GM13977 (cell line): ENCODE results near the gene CEP41.

Experiments used
- DNase-seq: peaks from one replicate; pipeline ENCODE4 v3.0.0; 2012; ENCODE audit warnings: low spot score
- in situ Hi-C: fragments of 300-500 bp; cut with MboI; formaldehyde crosslinking; loops from one replicate; pipeline ENCODE4 v1.12.0; 2022; ENCODE audit warnings: low sequenced_read_pairs, low pct_unique_long_range_greater_than_20kb, mixed read lengths, inconsistent platforms; ENCODE audit not compliant: unreplicated experiment
- TF ChIP-seq, protein P1 (sequence below): IDR thresholded peaks from 2 replicates; pipeline ENCODE4 v1.5.1; 2012; ENCODE audit warnings: mild to moderate bottlenecking, control low read depth; ENCODE audit not compliant: insufficient read depth; ENCODE audit errors: extremely low read depth, missing control alignments

CEP41 gene

DNA sequence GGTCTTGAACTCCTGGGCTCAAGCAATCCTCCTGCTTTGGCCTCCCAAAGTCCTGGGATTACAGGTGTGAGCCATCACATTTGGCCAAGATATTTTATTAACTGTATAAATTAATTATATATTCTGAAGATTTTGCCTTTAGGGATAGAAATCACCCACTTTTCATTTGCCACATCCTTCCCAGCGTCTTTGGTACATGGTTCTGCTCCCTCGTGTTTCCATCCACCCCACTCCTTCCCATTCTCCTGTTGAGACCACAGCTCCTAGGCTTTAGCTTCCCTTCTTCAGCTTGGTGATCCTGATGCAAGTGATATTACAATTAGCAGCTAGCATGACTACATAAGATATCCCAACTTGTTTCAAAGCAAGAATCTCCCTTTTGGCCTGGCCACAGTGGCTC lies 52.1 kb downstream of the CEP41 start:
- in situ Hi-C loops = no loop called here

DNA sequence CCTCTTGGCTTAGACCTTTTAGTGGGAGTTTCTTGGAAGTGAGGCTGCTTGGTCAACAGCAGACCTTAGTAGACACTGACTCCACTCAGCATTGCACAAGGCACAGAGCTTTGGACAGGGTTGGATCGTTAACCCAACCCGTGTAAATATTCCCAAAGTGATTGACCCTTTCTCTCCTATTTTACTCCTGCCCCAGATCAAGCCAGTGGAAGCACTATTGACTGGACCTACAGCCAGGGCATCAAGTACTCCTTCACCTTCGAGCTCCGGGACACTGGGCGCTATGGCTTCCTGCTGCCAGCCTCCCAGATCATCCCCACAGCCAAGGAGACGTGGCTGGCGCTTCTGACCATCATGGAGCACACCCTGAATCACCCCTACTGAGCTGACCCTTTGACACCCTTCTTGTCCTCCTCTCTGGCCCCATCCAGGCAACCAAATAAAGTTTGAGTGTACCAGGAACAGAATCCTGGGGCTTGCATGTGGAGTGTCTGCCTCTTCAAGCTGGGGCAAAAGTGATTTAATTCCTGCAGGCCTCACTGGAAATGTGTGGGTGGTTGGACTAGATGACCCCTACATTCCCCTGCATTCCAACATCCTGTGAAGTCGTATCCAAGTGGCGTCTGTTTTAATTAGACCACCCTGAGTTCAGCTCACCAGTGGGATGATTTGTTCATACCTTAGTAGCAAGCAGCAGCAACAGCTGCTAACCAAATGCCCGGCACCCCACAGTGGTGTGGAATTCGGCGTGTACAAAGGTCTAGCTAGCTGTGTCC lies 53.0 kb downstream of the CEP41 start:
- no peak for DNase-seq
- TF ChIP-seq, protein P1, sequence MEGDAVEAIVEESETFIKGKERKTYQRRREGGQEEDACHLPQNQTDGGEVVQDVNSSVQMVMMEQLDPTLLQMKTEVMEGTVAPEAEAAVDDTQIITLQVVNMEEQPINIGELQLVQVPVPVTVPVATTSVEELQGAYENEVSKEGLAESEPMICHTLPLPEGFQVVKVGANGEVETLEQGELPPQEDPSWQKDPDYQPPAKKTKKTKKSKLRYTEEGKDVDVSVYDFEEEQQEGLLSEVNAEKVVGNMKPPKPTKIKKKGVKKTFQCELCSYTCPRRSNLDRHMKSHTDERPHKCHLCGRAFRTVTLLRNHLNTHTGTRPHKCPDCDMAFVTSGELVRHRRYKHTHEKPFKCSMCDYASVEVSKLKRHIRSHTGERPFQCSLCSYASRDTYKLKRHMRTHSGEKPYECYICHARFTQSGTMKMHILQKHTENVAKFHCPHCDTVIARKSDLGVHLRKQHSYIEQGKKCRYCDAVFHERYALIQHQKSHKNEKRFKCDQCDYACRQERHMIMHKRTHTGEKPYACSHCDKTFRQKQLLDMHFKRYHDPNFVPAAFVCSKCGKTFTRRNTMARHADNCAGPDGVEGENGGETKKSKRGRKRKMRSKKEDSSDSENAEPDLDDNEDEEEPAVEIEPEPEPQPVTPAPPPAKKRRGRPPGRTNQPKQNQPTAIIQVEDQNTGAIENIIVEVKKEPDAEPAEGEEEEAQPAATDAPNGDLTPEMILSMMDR = no peak
- in situ Hi-C loops = no loop called here

More for the DNA sequence above, 52.1 kb downstream of the CEP41 start:
- no peak for DNase-seq
- TF ChIP-seq, protein P1 = no peak

DNA sequence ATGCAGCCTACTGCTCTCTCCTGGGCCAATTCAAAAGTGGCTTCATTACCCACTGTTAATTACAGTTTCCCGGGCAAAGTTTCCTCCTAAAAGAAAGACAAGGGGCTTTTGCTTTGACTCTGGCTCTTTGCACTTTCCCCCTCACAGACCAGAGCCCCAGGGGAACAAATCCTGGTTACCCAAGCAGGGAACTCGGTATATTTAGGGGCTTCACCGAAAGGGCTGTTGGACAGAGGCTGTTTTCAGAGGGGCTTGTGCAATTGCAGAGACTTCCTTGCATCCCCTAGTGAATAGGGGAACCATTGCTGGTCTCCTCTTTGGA lies 53.5 kb downstream of the CEP41 start:
- no peak for DNase-seq
- in situ Hi-C loops = no loop called here
- TF ChIP-seq, protein P1 = no peak

DNA sequence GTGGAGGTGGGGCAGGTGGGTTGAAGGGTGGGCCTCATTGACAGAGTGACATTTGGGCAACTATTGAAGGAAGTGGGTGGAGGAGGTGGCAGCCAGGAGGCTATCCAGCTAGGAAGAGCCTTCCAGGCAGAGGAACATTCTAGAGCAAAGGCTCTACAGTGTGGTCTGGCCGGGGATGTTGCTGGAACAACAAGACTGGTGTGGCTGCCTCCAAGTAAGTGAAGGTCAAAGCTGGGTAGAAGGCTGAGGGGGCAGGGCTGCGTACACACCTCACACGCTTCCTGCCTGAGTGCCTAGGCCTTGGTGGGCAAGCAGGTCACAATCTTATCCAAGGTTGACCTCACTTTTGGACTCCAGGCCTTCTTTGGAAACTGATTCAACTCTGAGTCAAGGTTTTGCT lies 53.9 kb downstream of the CEP41 start:
- no peak for DNase-seq
- in situ Hi-C loops = no loop called here
- TF ChIP-seq, protein P1 = no peak

DNA sequence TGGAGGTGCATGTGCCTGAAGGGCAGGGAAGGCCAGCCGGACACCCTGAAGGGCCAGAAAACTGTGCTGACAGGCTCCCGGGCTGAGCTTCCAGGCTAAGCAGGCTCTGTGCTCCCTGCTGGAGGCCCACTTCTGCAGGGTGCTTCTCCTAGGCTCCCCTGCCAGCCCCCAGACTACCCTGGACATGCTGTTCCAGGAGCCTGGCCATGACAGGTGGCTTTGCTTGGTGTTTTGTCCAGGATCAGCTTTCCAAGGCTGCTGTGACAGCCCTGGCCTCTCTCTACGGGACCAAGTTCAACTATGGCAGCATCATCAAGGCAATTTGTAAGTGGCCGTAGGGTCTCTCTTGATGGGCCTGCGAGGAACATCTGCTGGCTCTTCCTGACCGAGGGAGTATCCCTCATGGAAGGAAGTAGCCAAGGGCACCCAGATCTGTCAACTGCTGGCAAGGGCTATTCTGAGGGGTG lies 55.2 kb downstream of the CEP41 start:
- in situ Hi-C loops = no loop called here
- TF ChIP-seq, protein P1 = no peak
- DNase-seq = no peak

DNA sequence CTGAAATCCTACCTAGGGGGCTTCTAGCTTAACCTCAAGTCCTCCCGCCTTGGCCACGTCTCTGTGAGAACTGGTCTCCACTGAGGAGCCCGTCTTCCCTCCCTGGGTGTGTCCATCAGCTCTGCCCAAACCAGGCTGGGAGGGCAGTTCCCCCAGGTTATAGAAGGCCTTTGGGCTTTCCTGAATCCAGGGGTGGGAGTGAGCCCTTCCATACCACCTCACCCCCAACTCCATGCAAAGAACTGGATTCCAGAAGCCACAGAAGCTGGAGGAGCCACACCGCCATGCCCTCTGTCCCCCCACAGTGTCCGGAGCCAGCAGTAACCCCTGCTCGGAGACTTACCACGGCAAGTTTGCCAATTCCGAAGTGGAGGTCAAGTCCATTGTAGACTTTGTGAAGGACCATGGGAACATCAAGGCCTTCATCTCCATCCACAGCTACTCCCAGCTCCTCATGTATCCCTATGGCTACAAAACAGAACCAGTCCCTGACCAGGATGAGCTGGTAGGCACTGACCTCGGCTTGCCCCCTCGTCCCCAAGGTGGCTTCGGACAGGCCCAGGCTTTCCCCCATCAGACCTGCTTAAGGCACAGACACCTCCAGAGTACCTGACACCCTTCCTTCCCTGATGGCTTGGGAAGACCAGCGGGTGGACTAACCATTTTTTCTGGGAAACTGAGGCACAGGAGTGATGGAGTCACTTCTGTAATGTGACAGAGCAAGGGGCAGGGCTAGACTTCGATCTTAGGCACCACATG lies 55.8 kb downstream of the CEP41 start:
- DNase-seq = no peak
- in situ Hi-C loops = no loop called here
- TF ChIP-seq, protein P1 = no peak
